GM10266 (cell line): ENCODE results near the gene EHMT1.

ENCODE experiments used
- DNase-seq: peaks from one replicate; pipeline ENCODE4 v3.0.0; 2012; ENCODE audit errors: extremely low spot score
- TF ChIP-seq, protein P1 (sequence below): IDR thresholded peaks from 2 replicates; pipeline ENCODE4 v1.5.1; 2012; ENCODE audit warnings: mild to moderate bottlenecking, low read depth; ENCODE audit not compliant: control insufficient read depth, insufficient read depth; ENCODE audit errors: missing control alignments

Gene EHMT1

DNA sequence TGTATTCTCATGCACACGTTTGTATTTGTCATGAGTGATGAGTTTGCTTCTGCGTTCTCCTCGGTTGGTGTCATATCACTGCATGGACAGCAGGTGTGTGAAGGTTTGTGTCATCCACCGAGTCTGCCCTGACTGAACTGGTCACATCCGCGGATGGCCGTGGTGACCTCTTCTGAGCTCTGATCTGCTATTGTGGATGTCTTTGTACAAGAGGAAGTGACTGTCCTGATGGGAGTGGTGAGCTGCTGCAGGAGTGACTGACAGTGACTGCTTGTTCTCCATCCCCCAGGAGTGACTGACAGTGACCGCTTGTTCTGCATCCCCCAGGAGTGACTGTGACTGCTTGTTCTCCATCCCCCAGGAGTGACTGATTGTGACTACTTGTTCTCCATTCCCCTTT is 69.9 kb downstream of the EHMT1 start:
- TF ChIP-seq, protein P1, sequence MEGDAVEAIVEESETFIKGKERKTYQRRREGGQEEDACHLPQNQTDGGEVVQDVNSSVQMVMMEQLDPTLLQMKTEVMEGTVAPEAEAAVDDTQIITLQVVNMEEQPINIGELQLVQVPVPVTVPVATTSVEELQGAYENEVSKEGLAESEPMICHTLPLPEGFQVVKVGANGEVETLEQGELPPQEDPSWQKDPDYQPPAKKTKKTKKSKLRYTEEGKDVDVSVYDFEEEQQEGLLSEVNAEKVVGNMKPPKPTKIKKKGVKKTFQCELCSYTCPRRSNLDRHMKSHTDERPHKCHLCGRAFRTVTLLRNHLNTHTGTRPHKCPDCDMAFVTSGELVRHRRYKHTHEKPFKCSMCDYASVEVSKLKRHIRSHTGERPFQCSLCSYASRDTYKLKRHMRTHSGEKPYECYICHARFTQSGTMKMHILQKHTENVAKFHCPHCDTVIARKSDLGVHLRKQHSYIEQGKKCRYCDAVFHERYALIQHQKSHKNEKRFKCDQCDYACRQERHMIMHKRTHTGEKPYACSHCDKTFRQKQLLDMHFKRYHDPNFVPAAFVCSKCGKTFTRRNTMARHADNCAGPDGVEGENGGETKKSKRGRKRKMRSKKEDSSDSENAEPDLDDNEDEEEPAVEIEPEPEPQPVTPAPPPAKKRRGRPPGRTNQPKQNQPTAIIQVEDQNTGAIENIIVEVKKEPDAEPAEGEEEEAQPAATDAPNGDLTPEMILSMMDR: no peak
- no peak for DNase-seq

DNA sequence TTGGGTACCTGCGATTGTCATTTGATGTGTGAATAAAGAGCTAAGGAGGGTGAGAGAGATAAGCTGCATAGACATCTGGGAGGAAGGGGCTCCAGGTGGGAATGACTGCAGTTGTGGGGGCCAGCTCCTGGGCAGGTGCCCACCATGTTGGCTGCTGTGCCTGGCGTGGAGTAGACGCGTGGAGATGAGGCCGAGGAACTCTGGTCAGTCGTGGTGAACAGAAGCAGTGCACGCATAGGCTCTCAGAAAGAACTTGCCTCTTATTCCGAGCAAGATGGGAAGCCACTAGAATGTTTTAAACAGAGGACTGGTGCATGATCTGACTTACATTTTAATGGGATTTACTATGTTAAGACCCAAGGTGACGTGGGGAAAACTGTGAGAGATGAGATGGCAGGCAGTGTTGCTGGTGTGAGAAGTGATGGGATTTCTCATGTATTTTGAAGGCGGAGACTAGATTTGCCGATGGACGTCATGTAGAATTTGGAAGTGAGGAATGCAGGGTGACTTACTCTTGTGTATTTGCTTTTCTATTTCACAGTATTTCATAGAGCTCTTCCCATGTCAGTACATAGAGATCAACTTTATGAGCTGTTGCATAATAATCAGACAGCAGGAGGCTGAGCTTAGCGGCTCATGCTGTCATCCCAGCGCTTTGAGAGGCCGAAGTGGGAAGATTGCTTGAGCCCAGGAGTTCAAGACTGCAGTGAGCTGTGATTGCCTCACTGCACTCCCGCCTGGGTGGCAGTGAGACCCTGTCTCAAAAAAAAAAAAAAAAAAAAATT is 71.1 kb downstream of the EHMT1 start:
- DNase-seq: no peak
- TF ChIP-seq, protein P1: no peak

DNA sequence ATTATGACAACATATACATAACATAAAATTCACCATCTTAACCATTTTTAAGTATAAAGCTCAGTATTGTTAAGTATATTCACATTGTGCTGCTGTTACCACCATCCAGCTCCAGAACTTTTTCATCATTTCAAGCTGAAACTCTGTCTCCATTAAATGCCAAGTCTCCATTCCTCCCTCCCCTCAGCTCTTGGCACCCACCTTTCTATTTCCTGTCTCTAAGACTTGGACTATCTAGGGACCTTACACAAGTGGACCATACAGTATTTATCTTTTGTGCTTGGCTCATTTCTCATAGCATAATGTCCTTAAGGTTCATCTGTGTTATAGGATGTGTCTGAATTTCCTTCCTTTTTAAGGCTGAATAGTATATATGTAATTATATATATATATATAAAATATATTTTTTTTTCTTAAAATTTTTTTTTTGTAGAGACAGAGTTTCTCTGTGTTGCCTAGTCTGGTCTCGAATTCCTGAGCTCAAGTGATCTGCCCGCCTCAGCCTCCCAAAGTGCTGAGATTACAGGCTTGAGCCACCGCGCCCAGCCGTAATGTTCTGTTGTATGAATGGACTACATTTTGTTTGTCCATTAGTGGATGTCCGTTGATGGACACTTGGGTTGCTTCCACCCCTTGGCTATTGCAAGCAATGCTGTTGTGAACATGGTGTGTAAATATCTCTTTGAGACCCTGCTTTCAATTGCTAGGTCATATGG is 72.3 kb downstream of the EHMT1 start:
- DNase-seq: no peak
- TF ChIP-seq, protein P1: no peak

GRCh38 chr9:137691646-137692351 is 73.0 kb downstream of the EHMT1 start:
- no peak for DNase-seq
- TF ChIP-seq, protein P1: no peak

DNA sequence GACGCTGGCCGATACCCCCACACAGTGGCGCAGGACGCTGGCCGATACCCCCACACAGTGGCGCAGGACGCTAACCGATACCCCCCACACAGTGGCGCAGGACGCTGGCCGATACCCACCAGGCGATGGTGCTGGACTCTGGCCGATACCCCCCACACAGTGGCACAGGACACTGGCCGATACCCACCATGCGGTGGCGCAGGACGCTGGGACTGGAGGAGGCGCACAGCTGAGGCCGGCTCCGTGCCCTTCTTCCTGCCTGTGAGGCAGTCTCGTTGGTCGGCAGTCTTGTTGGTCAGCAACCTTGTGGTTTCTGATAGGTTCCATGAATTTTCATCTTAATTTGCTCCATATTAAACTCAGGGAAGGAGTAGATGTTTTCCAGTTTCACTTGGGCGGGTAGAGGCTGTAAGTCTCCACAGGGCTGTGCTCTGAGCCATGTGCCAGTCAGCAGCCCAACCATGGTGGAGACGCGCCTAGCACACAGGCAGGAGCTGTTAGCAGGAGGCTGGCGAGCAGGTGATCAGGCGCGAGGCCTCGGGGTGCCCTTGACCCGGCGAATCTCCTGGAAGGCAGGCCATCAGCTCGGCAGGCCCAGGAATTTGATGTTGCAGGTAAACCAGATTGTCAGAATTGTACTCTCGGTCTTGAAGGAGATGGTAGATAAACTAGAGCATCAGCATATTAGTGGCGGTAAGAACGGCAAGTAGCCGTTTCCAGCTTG is 75.6 kb downstream of the EHMT1 start:
- TF ChIP-seq, protein P1: no peak
- no peak for DNase-seq

DNA sequence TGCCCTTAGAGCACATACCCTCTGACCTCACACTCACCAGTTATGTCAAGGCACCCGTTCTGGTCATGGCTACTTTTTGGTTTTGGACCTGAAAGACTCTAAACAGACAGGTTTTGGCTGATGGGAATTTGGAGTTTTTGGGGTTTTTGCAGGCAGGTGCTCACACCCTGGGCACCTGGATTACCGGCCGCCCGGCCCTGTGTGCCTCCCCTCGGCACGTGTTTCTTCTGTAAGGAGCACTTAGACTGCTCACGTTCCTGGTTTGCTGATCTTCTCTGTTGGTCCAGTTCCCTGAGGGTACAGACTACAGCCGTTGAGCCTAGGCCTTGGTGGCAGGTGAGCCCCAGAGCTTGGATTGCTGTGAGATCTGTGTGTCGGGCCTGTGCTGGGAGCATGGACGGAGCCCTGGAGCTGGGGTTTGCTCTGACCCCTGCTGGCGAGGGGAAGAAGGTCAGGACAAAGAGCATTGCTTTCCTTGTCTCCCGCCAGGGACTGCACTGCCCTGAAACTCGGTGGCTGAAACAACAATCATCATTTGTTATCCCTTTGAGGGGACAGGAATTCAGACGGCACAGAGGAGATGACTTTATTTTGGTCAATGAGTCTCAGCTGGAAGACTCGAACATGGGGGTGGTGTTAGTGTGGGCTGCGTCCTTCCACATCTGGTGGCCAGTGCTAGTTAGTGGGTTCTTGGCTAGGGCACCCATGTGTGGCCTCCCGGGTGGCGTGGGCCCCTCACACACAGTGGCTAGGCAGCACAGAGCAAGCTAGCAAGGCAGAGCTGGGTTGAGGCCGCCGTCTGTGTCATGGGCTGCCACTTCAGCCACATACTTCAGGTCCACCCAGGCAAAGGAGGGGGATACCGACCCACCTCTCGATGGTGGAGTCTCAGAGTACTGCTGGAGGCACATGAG is 76.4 kb downstream of the EHMT1 start:
- TF ChIP-seq, protein P1: peak; percentile 39

More for the DNA sequence above, 76.4 kb downstream of the EHMT1 start:
- peak; percentile 67 for DNase-seq
